ENCODE measurements around the gene DCTD. TPM values are rescaled to one million over a fixed set of nuclear protein-coding genes. Genes with fewer than 3 reads are reported as not detected.
A peak's percentile ranks its signal among the peaks of the same experiment; 100 is the strongest.

DCTD gene
- total and polyA plus RNA-seq, 8 donors = 28.0 to 65.2 (median 45.4) TPM

DNA sequence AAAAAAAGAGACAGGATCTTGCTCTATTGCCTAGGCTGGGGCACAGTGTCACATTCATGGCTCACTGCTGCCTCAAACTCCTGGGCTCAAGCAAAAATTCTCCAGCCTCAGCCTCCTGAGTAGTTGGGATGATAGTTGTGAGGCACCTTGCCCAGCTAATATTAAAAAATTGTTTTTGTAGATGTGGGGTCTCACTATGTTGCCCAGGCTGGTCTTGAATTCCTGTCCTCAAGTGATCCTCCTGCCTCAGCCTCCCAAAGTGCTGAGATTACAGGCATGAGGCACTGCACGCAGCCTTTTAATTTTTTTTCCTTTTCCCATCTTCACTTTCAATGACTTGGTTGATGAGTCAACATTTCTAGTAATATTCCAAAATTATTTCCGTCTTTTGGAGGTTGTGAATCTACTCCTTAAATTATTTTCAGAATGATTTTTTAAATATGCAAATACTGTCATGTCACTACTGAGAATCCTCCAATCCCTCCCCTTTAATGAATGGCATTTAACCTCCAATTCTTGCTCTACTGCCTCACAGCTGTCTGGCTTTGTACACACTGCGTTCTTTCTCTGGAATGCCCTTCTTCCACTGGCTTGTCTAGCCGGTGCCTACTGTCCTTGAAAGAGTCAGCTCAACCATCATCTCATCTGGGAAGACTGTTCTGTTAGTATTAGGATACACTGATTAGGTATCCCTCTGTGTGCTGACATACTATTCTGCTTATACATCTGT lies 27.5 kb upstream of the DCTD start:
- no peak overlapping the region for H3K27ac ChIP-seq
- no peak overlapping the region for H3K4me3 ChIP-seq
- FAIRE-seq (no peak), ATAC-seq (no peak), DNase-seq (no peak)
- no peaks in the 10 kb centered on the region for H3K27me3 ChIP-seq
- H3K4me1 ChIP-seq = no peaks in the 10 kb centered on the region
- TF ChIP-seq, protein P1, sequence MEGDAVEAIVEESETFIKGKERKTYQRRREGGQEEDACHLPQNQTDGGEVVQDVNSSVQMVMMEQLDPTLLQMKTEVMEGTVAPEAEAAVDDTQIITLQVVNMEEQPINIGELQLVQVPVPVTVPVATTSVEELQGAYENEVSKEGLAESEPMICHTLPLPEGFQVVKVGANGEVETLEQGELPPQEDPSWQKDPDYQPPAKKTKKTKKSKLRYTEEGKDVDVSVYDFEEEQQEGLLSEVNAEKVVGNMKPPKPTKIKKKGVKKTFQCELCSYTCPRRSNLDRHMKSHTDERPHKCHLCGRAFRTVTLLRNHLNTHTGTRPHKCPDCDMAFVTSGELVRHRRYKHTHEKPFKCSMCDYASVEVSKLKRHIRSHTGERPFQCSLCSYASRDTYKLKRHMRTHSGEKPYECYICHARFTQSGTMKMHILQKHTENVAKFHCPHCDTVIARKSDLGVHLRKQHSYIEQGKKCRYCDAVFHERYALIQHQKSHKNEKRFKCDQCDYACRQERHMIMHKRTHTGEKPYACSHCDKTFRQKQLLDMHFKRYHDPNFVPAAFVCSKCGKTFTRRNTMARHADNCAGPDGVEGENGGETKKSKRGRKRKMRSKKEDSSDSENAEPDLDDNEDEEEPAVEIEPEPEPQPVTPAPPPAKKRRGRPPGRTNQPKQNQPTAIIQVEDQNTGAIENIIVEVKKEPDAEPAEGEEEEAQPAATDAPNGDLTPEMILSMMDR (IDR thresholded peaks at IDR 0.05) = no peak
- intact Hi-C loops (cut with DNase I) = loop anchor here in 1 of 3 donors (10.0 kb wide), 1 partner anchor 310 kb away; no protein-coding TSS in a partner anchor
- H3K9me3 ChIP-seq = no peaks in the 10 kb centered on the region
- H3K36me3 ChIP-seq = no peaks in the 10 kb centered on the region
- 56 to 66% methylated on average over 4 of the region's 4 CpGs for WGBS, 2 donors

DNA sequence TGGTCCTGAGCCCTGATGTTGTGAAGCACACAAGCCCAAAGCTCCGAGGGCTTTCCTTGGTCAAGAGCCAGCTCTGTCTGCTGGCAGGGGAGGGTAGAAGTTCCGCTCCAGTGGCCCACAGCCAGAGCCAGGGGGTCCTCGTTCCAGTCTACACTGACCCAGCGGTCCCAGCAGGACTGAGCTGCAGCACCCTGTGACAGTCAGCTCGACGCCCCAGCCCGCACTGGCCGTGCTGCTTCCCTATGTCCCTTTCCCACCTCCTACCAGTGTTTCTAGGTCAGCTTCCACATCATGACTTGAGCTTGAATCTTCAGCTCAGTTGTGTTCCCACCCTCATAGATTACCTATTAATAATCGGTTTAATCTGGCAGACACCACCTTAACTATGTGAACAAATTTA lies 22.5 kb upstream of the DCTD start:
- intact Hi-C loops (cut with DNase I) = loop anchor here in 2 of 3 donors (5.0 to 10.0 kb wide), 2 partner anchors 315 to 323 kb away; no protein-coding TSS in a partner anchor
- H3K9me3 ChIP-seq = no peaks in the 10 kb centered on the region
- WGBS, 2 donors = 73 to 81% methylated on average over 9 of the region's 9 CpGs
- H3K27me3 ChIP-seq = no peaks in the 10 kb centered on the region
- no peak for FAIRE-seq
- DNase-seq = peak in 1 of 6 donors; percentile 58
- no peak overlapping the region for H3K27ac ChIP-seq
- no peak for ATAC-seq
- no peak overlapping the region for H3K4me3 ChIP-seq
- TF ChIP-seq, protein P1 (IDR thresholded peaks at IDR 0.05) = no peak
- H3K36me3 ChIP-seq = no peaks in the 10 kb centered on the region
- no peaks in the 10 kb centered on the region for H3K4me1 ChIP-seq

DNA sequence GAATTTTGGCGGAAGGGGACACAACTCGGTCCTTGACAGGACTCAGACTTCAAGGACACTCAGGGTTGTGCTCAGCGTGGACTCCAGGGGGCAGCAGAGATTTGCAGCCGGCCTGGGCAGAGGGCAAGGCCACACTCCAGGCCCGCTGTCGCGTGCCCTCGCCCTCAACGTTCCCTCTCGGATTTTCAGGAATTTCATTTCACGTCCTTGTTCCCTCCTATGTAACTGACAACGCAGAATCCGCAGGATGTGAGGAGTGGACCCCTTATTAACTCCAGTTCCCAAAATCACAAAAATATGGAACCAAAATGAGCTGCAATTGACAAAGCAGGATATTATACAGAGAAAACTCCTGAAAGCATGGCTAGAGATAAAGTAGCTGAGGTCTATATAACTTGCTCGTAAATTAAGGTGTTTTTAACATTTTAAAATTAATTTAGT lies 21.0 kb upstream of the DCTD start:
- ATAC-seq = peak; percentile 98 to 100 (median 100)
- no peaks in the 10 kb centered on the region for H3K4me1 ChIP-seq
- intact Hi-C loops (cut with DNase I) = loop anchor here in 1 of 3 donors (5.0 kb wide), 1 partner anchor 324 kb away; no protein-coding TSS in a partner anchor
- H3K9me3 ChIP-seq = no peaks in the 10 kb centered on the region
- TF ChIP-seq, protein P1 (IDR thresholded peaks at IDR 0.05) = peak; percentile 68 to 89 (median 78)
- H3K36me3 ChIP-seq = no peaks in the 10 kb centered on the region
- no peak overlapping the region for H3K27ac ChIP-seq
- WGBS, 2 donors = 6 to 13% methylated on average over 14 of the region's 14 CpGs
- no peaks in the 10 kb centered on the region for H3K27me3 ChIP-seq
- DNase-seq = peak; percentile 59 to 87 (median 78)
- H3K4me3 ChIP-seq = no peak overlapping the region
- FAIRE-seq = no peak

DNA sequence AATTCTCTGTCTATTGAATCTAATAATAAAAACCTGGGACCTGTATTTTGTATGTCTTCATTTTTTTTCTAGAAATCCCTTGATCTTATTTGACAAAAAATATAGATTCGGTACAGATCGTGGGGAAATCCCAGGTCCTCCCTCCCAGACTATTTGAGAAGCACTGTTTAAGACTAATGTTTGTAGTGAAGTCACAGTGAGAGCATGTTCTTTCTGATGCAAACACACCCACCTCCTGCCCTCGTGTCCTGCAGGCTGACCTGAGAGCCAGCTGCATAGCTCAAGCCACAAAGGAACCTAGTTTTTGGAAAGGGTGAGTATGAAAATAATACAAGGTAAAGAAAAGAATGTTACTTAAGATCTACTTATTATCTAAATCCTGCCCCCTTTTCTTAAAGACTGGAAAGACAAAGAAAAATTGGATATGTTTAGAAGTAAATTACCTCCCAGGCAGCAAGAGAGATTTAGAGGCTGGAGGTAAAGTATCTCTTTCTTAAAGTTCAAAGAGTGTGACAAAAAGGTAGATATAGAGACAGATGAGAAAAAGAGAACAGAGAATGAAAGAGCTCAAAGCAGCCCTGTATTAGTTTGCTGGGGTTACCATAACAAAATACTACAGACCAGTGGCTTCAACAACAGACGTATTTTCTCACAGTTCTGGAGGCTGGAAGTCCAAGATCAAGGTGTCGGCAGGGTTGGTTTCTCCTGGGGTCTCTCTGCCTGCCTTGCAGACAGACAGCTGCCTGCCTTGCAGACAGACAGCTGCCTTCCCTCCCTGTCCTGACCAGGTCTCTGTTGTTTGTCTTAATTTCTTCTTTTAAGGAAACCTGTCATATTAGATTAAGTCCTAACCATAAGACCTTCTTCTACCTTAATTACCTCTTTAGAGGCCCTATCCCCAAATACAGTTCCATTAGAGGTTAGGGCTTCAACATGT lies 20.4 kb upstream of the DCTD start:
- DNase-seq = no peak
- no peak overlapping the region for H3K27ac ChIP-seq
- intact Hi-C loops (cut with DNase I) = loop anchor here in 1 of 3 donors (5.0 kb wide), 1 partner anchor 325 kb away; no protein-coding TSS in a partner anchor

More for the DNA sequence above, 20.4 kb upstream of the DCTD start:
- peak; percentile 13 to 28 (median 15) for ATAC-seq
- Histone ChIP-seq H3K9me3 (no peaks in the 10 kb centered on the region), H3K27me3 (no peaks in the 10 kb centered on the region), H3K36me3 (no peaks in the 10 kb centered on the region), H3K4me1 (no peaks in the 10 kb centered on the region), H3K4me3 (no peak overlapping the region)
- no peak for FAIRE-seq
- WGBS, 2 donors = 65 to 79% methylated on average over 5 of the region's 5 CpGs
- TF ChIP-seq, protein P1 (IDR thresholded peaks at IDR 0.05) = no peak

All from pancreas (tissue), 10 donors.